Measurements from ENCODE around the gene FSIP1. TPM values are rescaled to one million over a fixed set of nuclear protein-coding genes. Genes with fewer than 3 reads are reported as not detected.

Gene FSIP1
- total and polyA plus RNA-seq, 7 donors, result 0.04 to 2.4 (median 0.63) TPM; not detected in 1

DNA sequence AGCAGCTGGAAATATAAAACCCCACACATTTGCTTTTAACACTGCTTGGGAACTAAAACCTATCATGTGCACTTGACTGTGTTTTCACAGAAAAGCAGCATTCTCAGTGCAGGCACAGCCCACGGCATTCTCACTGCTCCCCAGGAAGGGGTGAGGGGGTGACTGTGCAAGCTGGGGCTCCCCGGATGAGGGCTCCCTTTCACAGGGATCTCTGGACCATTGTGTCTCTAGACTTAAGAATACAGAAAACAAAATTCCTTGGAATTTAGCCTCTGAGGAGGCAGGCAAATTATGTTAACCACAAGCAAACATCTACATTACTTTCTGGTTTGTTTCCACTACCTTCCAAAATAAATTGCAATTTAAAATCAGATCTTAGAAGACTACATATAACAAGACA is 100.3 kb downstream of the FSIP1 start:
- intact Hi-C loops (cut with DNase I), result no loop called here
- 64 to 73% (median 65%) methylated on average over 2 of the region's 2 CpGs for WGBS, 3 donors
- Histone ChIP-seq H3K9me3 (no peaks in the 10 kb centered on the region), H3K4me3 (no peak overlapping the region), H3K4me1 (no peaks in the 10 kb centered on the region), H3K27ac (no peak overlapping the region), H3K36me3 (ENCODE audit: insufficient read depth in 1 of 2, low read depth in 1 of 2) (no peaks in the 10 kb centered on the region), H3K27me3 (ENCODE audit: insufficient read depth in 3 of 3, low read length in 2 of 3) (peaks cover 0 to 2% (median 0%) of the 10 kb centered on the region in 3 donors)
- no peak for DNase-seq
- TF ChIP-seq, protein P1, sequence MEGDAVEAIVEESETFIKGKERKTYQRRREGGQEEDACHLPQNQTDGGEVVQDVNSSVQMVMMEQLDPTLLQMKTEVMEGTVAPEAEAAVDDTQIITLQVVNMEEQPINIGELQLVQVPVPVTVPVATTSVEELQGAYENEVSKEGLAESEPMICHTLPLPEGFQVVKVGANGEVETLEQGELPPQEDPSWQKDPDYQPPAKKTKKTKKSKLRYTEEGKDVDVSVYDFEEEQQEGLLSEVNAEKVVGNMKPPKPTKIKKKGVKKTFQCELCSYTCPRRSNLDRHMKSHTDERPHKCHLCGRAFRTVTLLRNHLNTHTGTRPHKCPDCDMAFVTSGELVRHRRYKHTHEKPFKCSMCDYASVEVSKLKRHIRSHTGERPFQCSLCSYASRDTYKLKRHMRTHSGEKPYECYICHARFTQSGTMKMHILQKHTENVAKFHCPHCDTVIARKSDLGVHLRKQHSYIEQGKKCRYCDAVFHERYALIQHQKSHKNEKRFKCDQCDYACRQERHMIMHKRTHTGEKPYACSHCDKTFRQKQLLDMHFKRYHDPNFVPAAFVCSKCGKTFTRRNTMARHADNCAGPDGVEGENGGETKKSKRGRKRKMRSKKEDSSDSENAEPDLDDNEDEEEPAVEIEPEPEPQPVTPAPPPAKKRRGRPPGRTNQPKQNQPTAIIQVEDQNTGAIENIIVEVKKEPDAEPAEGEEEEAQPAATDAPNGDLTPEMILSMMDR (IDR thresholded peaks at IDR 0.05), result no peak
- ATAC-seq, result no peak

- no peaks in the 10 kb centered on the region for H3K9me3 ChIP-seq
- ATAC-seq (no peak), DNase-seq (no peak)
- no peak overlapping the region for H3K27ac ChIP-seq
- WGBS, 3 donors, result 29 to 40% (median 37%) methylated on average over 2 of the region's 2 CpGs
- TF ChIP-seq, protein P1 (IDR thresholded peaks at IDR 0.05), result no peak
- no peaks in the 10 kb centered on the region for H3K4me1 ChIP-seq
- no peaks in the 10 kb centered on the region for H3K36me3 ChIP-seq (ENCODE audit: insufficient read depth in 1 of 2, low read depth in 1 of 2)
- no peak overlapping the region for H3K4me3 ChIP-seq
- intact Hi-C loops (cut with DNase I), result no loop called here
- peaks cover 0 to 1% (median 0%) of the 10 kb centered on the region in 3 donors for H3K27me3 ChIP-seq (ENCODE audit: insufficient read depth in 3 of 3, low read length in 2 of 3)
Observed at GRCh38 chr15:39680868-39681267, 101.8 kb downstream of the FSIP1 start.

GRCh38 chr15:39672666-39673065 is 110.0 kb downstream of the FSIP1 start:
- Histone ChIP-seq H3K27ac (no peak overlapping the region), H3K36me3 (ENCODE audit: insufficient read depth in 1 of 2, low read depth in 1 of 2) (no peaks in the 10 kb centered on the region), H3K4me3 (no peak overlapping the region), H3K9me3 (no peaks in the 10 kb centered on the region), H3K4me1 (peaks cover 8% of the 10 kb centered on the region), H3K27me3 (ENCODE audit: insufficient read depth in 3 of 3, low read length in 2 of 3) (no peaks in the 10 kb centered on the region)
- TF ChIP-seq, protein P1 (IDR thresholded peaks at IDR 0.05), result no peak
- no peak for DNase-seq
- intact Hi-C loops (cut with DNase I), result no loop called here
- no peak for ATAC-seq
- 78 to 88% (median 81%) methylated on average over 3 of the region's 3 CpGs for WGBS, 3 donors

GRCh38 chr15:39672184-39672583 is 110.5 kb downstream of the FSIP1 start:
- Histone ChIP-seq H3K27me3 (ENCODE audit: insufficient read depth in 3 of 3, low read length in 2 of 3) (no peaks in the 10 kb centered on the region), H3K4me3 (no peak overlapping the region), H3K27ac (no peak overlapping the region), H3K9me3 (no peaks in the 10 kb centered on the region), H3K4me1 (peaks cover 8% of the 10 kb centered on the region), H3K36me3 (ENCODE audit: insufficient read depth in 1 of 2, low read depth in 1 of 2) (no peaks in the 10 kb centered on the region)
- TF ChIP-seq, protein P1 (IDR thresholded peaks at IDR 0.05), result no peak
- WGBS, 3 donors, result 90 to 93% (median 91%) methylated on average over 6 of the region's 6 CpGs
- DNase-seq (no peak), ATAC-seq (no peak)
- intact Hi-C loops (cut with DNase I), result no loop called here

DNA sequence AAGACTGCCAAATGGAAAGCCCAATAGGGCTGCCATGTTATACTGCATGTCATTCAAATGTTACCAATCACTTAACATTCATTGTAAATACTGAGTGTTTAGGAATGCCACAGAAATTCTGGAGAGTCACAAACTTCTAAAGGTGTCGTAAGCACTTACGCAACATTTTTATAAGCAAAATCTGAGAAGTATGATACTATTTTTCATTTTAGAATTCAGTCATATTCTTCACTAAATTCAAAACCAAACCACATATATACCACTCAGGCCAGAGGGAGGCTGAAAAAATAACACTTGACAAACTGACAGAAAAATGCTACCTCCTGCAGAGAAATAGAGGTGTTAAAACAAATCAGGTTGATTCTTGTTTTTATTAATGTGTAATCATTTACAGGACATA is 112.0 kb downstream of the FSIP1 start:
- Histone ChIP-seq H3K4me3 (no peak overlapping the region), H3K27ac (no peak overlapping the region), H3K36me3 (ENCODE audit: insufficient read depth in 1 of 2, low read depth in 1 of 2) (no peaks in the 10 kb centered on the region), H3K9me3 (no peaks in the 10 kb centered on the region), H3K27me3 (ENCODE audit: insufficient read depth in 3 of 3, low read length in 2 of 3) (no peaks in the 10 kb centered on the region), H3K4me1 (peaks cover 8% of the 10 kb centered on the region)
- DNase-seq (no peak), ATAC-seq (no peak)
- TF ChIP-seq, protein P1 (IDR thresholded peaks at IDR 0.05), result no peak
- WGBS, 3 donors, result 96 to 100% (median 98%) methylated on average over 2 of the region's 2 CpGs
- intact Hi-C loops (cut with DNase I), result no loop called here

All from psoas muscle (tissue), 8 donors.